H1 (cell line): ENCODE results near the gene SLK.

Experiments used
- RAD21 ChIP-seq, 2 experiments: IDR thresholded peaks in 1 of 2; conservative IDR thresholded peaks in 1 of 2; 2 replicates each; pipeline ENCODE4 v1.6.1; 2011; ENCODE audit warnings: low read depth in 2 of 2, low read length in 2 of 2, improper control_type of control experiment in 1 of 2, inconsistent platforms in 1 of 2, mild to moderate bottlenecking in 1 of 2, moderate library complexity in 1 of 2
- TAF1 ChIP-seq: IDR thresholded peaks from 2 replicates; pipeline ENCODE4 v1.6.1; 2011; ENCODE audit warnings: mild to moderate bottlenecking, low read depth, low read length
- TF ChIP-seq, protein P1 (sequence below): IDR thresholded peaks from 2 replicates; pipeline ENCODE4 v1.6.1; 2012; ENCODE audit warnings: inconsistent platforms

DNA sequence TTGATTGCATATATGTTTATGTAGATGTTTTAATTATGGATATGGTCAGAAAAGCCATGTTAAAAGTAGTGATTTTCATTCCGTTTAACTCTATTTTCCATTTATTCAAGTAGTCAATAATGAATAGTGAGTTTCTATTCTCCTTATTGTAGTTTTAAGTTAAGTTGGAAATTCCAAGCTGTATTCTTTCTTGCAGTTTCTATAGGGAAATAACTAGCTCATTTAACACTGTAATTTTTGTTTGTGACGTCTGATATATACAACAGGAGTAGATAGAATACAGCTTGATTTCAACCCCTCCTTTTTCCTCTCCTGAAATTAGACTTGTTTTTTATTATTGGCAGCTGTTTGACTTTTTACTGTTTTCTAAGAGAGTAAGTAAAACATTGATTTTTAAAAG lies 47.2 kb downstream of the SLK start:
- TF ChIP-seq TAF1: no peak
- TF ChIP-seq, protein P1, sequence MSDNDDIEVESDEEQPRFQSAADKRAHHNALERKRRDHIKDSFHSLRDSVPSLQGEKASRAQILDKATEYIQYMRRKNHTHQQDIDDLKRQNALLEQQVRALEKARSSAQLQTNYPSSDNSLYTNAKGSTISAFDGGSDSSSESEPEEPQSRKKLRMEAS: no peak
- no peak for TF ChIP-seq RAD21 (IDR thresholded peaks at IDR 0.05 in 1 of 2, conservative IDR thresholded peaks at IDR 0.05 in 1 of 2; ENCODE audit: low read depth in 2 of 2, low read length in 2 of 2)
